IPS-20b (cell line): ENCODE data around the gene MBP.
"Not testable (repeated sequence)": the region's sequence is repeated elsewhere in the genome, so short reads cannot be mapped to it uniquely, and the experiment has no call there.

Experiments used
- H3K27ac ChIP-seq: one replicate; pipeline ENCODE4 v1.5.1; 2013; ENCODE audit warnings: low read length
- H3K27me3 ChIP-seq: 2 replicates; pipeline ENCODE4 v1.6.1; 2013; ENCODE audit warnings: mild to moderate bottlenecking, low read length, inconsistent platforms; ENCODE audit not compliant: insufficient read depth
- H3K36me3 ChIP-seq: 2 replicates; pipeline ENCODE4 v1.6.1; 2013; ENCODE audit warnings: low read depth, mild to moderate bottlenecking, inconsistent platforms, low read length, moderate library complexity; ENCODE audit not compliant: insufficient read depth
- H3K4me1 ChIP-seq: 2 replicates; pipeline ENCODE4 v1.6.1; 2013; ENCODE audit warnings: mild to moderate bottlenecking, control low read depth, inconsistent platforms, low read length, moderate library complexity; ENCODE audit not compliant: insufficient read depth
- H3K4me3 ChIP-seq: 2 replicates; pipeline ENCODE4 v1.5.1; 2013; ENCODE audit warnings: mild to moderate bottlenecking, low read length, inconsistent platforms
- H3K9ac ChIP-seq: 2 replicates; pipeline ENCODE4 v1.6.1; 2013; ENCODE audit warnings: low read depth, mild to moderate bottlenecking, inconsistent platforms, low read length, moderate library complexity
- H3K9me3 ChIP-seq: 2 replicates; pipeline ENCODE4 v1.6.1; 2013; ENCODE audit warnings: mild to moderate bottlenecking, low read depth, low read length, inconsistent platforms; ENCODE audit not compliant: insufficient read depth

The MBP gene

GRCh38 chr18:76953156-76953555 is 179.4 kb downstream of the MBP start:
- no peaks in the 10 kb centered on the region for H3K4me1 ChIP-seq
- no peaks in the 10 kb centered on the region for H3K9me3 ChIP-seq
- no peak overlapping the region for H3K27ac ChIP-seq
- peaks cover 35% of the 10 kb centered on the region; the same call in 1 of the 2 replicates for H3K36me3 ChIP-seq
- H3K9ac ChIP-seq = no peak overlapping the region
- H3K27me3 ChIP-seq = no peaks in the 10 kb centered on the region
- no peak overlapping the region for H3K4me3 ChIP-seq

GRCh38 chr18:76952747-76953146 is 179.8 kb downstream of the MBP start:
- no peak overlapping the region for H3K27ac ChIP-seq

GRCh38 chr18:76951456-76952247 is 180.9 kb downstream of the MBP start:
- no peaks in the 10 kb centered on the region for H3K9me3 ChIP-seq
- no peak overlapping the region for H3K9ac ChIP-seq
- no peak overlapping the region for H3K4me3 ChIP-seq
- no peak overlapping the region for H3K27ac ChIP-seq
- no peaks in the 10 kb centered on the region for H3K4me1 ChIP-seq
- H3K36me3 ChIP-seq = peaks cover 41% of the 10 kb centered on the region; the same call in 1 of the 2 replicates
- H3K27me3 ChIP-seq = no peaks in the 10 kb centered on the region

More at GRCh38 chr18:76952747-76953146, 179.8 kb downstream of the MBP start:
- no peaks in the 10 kb centered on the region for H3K9me3 ChIP-seq
- H3K9ac ChIP-seq = no peak overlapping the region
- H3K36me3 ChIP-seq = peaks cover 38% of the 10 kb centered on the region; the same call in 1 of the 2 replicates
- no peak overlapping the region for H3K4me3 ChIP-seq
- H3K4me1 ChIP-seq = no peaks in the 10 kb centered on the region
- H3K27me3 ChIP-seq = no peaks in the 10 kb centered on the region

DNA sequence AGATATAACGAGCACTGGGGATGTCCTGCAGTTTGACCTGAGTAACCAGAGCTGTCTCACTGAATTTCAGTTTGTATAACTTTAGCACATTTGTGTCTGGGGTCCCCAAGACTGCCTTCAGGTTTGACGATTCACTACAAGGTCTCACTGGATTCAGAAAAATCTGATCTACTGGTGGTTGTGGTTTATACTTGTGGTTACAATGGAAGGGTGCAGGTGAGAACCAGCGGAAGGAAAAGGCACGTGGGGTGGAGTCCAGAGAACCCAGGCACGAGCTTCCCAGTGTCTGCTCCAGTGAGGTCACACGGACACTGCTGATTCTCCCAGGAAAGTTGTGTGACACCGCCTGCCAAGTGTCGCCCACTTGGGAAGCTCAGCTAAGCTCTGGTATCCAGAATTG is 184.2 kb downstream of the MBP start:
- Histone ChIP-seq H3K9me3 (no peaks in the 10 kb centered on the region; the same call in 1 of the 2 replicates), H3K4me3 (no peak overlapping the region), H3K27ac (no peak overlapping the region), H3K9ac (no peak overlapping the region), H3K4me1 (no peaks in the 10 kb centered on the region), H3K36me3 (peaks cover 41% of the 10 kb centered on the region; the same call in 1 of the 2 replicates), H3K27me3 (no peaks in the 10 kb centered on the region)

- H3K4me3 ChIP-seq, H3K9ac ChIP-seq, H3K4me1 ChIP-seq, H3K27me3 ChIP-seq, H3K27ac ChIP-seq, H3K9me3 ChIP-seq: not testable (repeated sequence)
- H3K36me3 ChIP-seq = peaks cover 17% of the 10 kb centered on the region; the same call in 1 of the 2 replicates
These were observed 188.2 kb downstream of the MBP start for GRCh38 chr18:76944346-76944745.

GRCh38 chr18:76943542-76944339 is 188.8 kb downstream of the MBP start:
- Histone ChIP-seq H3K36me3 (peaks cover 13% of the 10 kb centered on the region; the same call in 1 of the 2 replicates), H3K9me3 (no peaks in the 10 kb centered on the region; the same call in 1 of the 2 replicates), H3K27ac (no peak overlapping the region)

GRCh38 chr18:76941284-76941683 is 191.3 kb downstream of the MBP start:
- no peaks in the 10 kb centered on the region for H3K4me1 ChIP-seq
- H3K36me3 ChIP-seq = peaks cover 19% of the 10 kb centered on the region; the same call in 1 of the 2 replicates
- no peaks in the 10 kb centered on the region for H3K27me3 ChIP-seq
- no peak overlapping the region for H3K27ac ChIP-seq
- no peak overlapping the region for H3K9ac ChIP-seq
- no peak overlapping the region for H3K4me3 ChIP-seq
- no peaks in the 10 kb centered on the region; the same call in 1 of the 2 replicates for H3K9me3 ChIP-seq

More at GRCh38 chr18:76943542-76944339, 188.8 kb downstream of the MBP start:
- Histone ChIP-seq H3K9ac (no peak overlapping the region), H3K4me3 (no peak overlapping the region), H3K4me1 (no peaks in the 10 kb centered on the region), H3K27me3 (no peaks in the 10 kb centered on the region)

- H3K4me3 ChIP-seq = no peak overlapping the region
- H3K4me1 ChIP-seq = no peaks in the 10 kb centered on the region
- H3K36me3 ChIP-seq = peaks cover 23% of the 10 kb centered on the region; the same call in 1 of the 2 replicates
- H3K9me3 ChIP-seq = no peaks in the 10 kb centered on the region
- no peak overlapping the region for H3K9ac ChIP-seq
- H3K27me3 ChIP-seq = no peaks in the 10 kb centered on the region
- H3K27ac ChIP-seq = no peak overlapping the region
These were observed 194.0 kb downstream of the MBP start for GRCh38 chr18:76938619-76939018.

- H3K4me1 ChIP-seq = no peaks in the 10 kb centered on the region
- no peaks in the 10 kb centered on the region for H3K27me3 ChIP-seq
- no peaks in the 10 kb centered on the region for H3K9me3 ChIP-seq
- no peak overlapping the region for H3K9ac ChIP-seq
- H3K36me3 ChIP-seq = peaks cover 23% of the 10 kb centered on the region; the same call in 1 of the 2 replicates
- H3K27ac ChIP-seq = no peak overlapping the region
- no peak overlapping the region for H3K4me3 ChIP-seq
These were observed 195.0 kb downstream of the MBP start for GRCh38 chr18:76937597-76937996.

- H3K36me3 ChIP-seq = peaks cover 23% of the 10 kb centered on the region; the same call in 1 of the 2 replicates
- H3K4me1 ChIP-seq = no peaks in the 10 kb centered on the region
- H3K27me3 ChIP-seq = no peaks in the 10 kb centered on the region
- no peaks in the 10 kb centered on the region for H3K9me3 ChIP-seq
- no peak overlapping the region for H3K9ac ChIP-seq
- H3K27ac ChIP-seq = no peak overlapping the region
- H3K4me3 ChIP-seq = no peak overlapping the region
These were observed 195.7 kb downstream of the MBP start for GRCh38 chr18:76936877-76937276.

DNA sequence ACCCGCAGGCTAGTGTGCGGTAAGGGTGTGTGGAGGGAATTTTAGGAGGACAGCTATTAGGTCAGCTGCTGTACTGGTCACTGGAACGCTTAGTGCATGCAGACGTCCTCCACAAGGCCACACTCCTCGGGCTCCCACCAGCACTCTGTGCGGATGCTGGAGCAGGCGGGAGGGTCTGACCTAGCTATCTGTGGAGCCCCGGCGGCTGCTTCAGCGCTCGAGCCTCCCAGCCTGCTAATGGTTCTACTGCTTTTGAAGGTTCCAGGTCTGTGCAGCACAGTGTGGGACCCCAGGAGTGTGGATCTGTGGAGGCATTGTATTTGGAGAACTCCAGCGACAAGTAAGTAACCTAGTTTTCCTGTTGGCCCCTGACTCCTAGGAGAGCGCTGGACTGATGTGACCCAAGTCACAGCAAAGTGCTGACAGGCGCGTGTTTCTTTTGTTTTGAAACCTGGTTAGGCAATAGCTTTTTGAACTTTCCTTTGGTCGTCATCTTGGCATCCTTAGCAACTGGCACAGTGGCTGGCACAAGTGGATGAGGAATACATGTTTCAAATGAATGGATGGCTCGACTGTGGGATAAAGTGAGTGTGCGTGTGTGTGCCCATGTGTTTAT is 196.8 kb downstream of the MBP start:
- Histone ChIP-seq H3K36me3 (peaks cover 28% of the 10 kb centered on the region), H3K27ac (no peak overlapping the region), H3K4me1 (no peaks in the 10 kb centered on the region), H3K27me3 (no peaks in the 10 kb centered on the region), H3K4me3 (no peak overlapping the region), H3K9me3 (no peaks in the 10 kb centered on the region), H3K9ac (no peak overlapping the region)
